GM21526 (cell line): ENCODE results near the gene SF3A1.
"Not testable (repeated sequence)": the region's sequence is repeated elsewhere in the genome, so short reads cannot be mapped to it uniquely, and the experiment has no call there.

Experiments used
- ATAC-seq: cut with Tn5 transposase; IDR thresholded peaks from one replicate; pipeline ENCODE4 v1.9.1; 2021; ENCODE audit warnings: moderate library complexity; ENCODE audit not compliant: unreplicated experiment, low FRiP score

SF3A1 gene

GRCh38 chr22:30356449-30357235, at the start of gene SF3A1, which contains the start of gene CCDC157:
TSS of gene SF3A1 (minus strand) at chr22:30356894. CDS start at chr22:30356792, 102 bp downstream.
TSS of gene CCDC157 (plus strand) at chr22:30357007. CDS start at chr22:30366001, 8,994 bp downstream.
- peak; percentile 86 for ATAC-seq

- no peak for ATAC-seq
Measured at GRCh38 chr22:30406400-30406799, 49.7 kb upstream of the SF3A1 start.

- no peak for ATAC-seq
Measured at GRCh38 chr22:30405731-30406130, 49.0 kb upstream of the SF3A1 start.

GRCh38 chr22:30404307-30404706, 47.6 kb upstream of the SF3A1 start:
- ATAC-seq = no peak

GRCh38 chr22:30402766-30403104, 46.0 kb upstream of the SF3A1 start:
- not testable (repeated sequence) for ATAC-seq

GRCh38 chr22:30402028-30402765, 45.5 kb upstream of the SF3A1 start:
- no peak for ATAC-seq

- not testable (repeated sequence) for ATAC-seq
Measured at GRCh38 chr22:30401024-30401423, 44.3 kb upstream of the SF3A1 start.

- no peak for ATAC-seq
Measured at GRCh38 chr22:30400159-30400558, 43.5 kb upstream of the SF3A1 start.

GRCh38 chr22:30399718-30400117, 43.0 kb upstream of the SF3A1 start:
- no peak for ATAC-seq

GRCh38 chr22:30398685-30399680, 42.3 kb upstream of the SF3A1 start:
- no peak for ATAC-seq

- no peak for ATAC-seq
Measured at GRCh38 chr22:30397656-30398635, 41.3 kb upstream of the SF3A1 start.

GRCh38 chr22:30396871-30397655, 40.4 kb upstream of the SF3A1 start, which contains the start of gene SEC14L2:
TSS of gene SEC14L2 (plus strand) at chr22:30397018. CDS start at chr22:30397117, 99 bp downstream.
- no peak for ATAC-seq

GRCh38 chr22:30393885-30394284, 37.2 kb upstream of the SF3A1 start:
- no peak for ATAC-seq

- ATAC-seq = no peak
Measured at GRCh38 chr22:30393322-30393680, 36.6 kb upstream of the SF3A1 start.

GRCh38 chr22:30392661-30393321, 36.1 kb upstream of the SF3A1 start:
- no peak for ATAC-seq

GRCh38 chr22:30390974-30391691, 34.4 kb upstream of the SF3A1 start:
- no peak for ATAC-seq
